Astrocyte of the hippocampus (primary cell): ENCODE data around the gene PFN1.
"Not testable (repeated sequence)": the region's sequence is repeated elsewhere in the genome, so short reads cannot be mapped to it uniquely, and the experiment has no call there.

Experiments
- DNase-seq: peaks from one replicate; pipeline ENCODE4 v3.0.0; 2011; ENCODE audit warnings: low read depth, low spot score

The PFN1 gene

DNA sequence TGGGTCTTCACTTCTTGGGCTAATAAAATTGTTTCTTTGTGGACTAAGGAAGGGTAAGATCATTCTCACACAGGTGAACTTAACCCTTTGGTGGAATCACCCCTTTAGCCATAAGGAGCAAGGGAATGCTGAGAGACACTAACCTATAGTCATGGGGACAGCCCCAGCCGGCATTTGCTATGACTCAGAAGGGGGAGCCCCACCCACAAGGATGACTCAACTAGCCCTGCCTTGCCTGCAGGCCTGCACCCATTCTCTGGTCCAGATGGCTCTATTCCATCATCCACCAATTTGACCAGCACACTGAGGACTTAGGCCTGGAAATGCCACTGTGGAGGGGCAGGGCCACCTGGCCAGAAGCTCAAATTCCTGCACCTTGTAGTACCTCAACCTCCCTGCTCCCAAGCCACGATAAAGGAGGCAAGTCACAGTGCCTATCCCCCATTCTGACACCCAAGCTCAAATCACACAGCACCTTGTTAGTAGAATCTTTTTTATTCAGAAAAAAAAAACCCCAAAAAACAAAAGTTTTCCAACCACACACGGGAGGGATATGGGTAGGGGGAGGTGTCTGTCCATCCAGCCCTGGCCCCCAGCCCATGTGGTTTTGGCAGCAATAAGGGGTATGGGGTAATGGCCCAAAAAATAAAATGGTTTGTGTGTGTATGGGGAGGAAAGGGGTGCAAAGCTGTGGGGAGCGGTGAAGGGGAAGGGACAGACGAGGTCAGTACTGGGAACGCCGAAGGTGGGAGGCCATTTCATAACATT, 3.0 kb downstream of the PFN1 start:
- DNase-seq: peak; percentile 90

DNA sequence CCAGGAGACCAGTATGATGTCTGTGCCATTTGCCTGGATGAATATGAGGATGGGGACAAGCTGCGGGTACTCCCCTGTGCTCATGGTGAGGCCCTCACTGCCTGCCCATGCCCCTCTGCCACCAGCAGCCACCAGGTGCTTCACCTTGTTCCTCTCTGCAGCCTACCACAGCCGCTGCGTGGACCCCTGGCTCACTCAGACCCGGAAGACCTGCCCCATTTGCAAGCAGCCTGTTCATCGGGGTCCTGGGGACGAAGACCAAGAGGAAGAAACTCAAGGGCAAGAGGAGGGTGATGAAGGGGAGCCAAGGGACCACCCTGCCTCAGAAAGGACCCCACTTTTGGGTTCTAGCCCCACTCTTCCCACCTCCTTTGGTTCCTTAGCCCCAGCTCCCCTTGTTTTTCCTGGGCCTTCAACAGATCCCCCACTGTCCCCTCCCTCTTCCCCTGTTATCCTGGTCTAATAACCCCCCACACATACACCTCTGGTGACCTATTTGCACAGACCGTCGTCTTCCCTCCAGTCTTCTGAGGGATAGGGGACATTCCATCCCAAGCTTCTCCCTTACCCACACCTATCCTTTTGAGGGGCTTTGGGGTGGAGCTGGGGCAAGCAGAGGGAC, 3.7 kb downstream of the PFN1 start:
- DNase-seq: no peak

DNA sequence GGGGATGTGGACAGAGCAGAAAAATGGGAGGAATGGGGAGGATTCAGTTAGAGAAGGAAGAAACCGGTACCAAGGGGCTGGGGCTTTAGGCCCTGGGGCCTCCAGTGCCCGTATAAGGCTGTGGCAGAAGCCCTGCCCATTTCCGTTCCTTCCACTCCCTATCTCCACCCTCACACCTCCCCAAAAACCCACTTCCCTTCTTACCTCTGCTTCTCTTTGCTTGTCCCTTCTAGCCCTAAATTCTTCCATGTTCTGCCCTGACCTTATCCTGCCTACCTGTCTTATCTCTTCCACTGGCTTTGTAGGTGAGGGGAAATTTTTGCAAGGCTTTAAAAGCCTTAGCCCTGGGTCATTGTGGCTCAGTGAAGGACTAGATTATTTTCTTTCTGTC, 4.2 kb downstream of the PFN1 start:
- DNase-seq: no peak

DNA sequence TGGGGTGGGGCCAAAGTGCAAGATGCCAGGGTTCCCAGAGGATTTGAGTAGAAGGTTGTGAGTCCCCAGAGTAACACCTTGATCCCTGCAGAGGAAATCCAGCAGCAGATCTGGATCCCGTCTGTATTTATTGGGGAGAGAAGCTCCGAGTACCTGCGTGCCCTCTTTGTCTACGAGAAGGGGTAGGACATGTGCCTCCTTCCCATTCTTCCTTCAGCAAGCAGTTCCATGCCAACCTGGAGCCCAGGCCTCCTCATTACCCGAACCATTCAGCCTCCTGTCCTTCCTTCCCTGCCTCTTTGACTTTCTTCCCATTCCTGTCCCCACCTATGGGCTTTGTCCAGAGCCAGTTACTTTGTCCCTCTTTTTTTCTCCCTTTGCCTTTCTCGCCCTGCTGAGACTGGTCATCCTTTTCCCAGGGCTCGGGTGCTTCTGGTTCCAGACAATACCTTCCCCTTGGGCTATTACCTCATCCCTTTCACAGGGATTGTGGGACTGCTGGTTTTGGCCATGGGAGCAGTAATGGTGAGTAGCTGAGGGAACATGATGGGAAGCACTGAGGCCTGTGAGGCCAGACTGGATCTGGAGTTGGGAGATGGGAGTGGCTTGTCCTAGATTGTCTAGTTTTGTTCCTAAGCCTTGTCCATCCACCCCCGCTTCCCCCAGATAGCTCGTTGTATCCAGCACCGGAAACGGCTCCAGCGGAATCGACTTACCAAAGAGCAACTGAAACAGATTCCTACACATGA, 5.4 kb downstream of the PFN1 start:
- no peak for DNase-seq

DNA sequence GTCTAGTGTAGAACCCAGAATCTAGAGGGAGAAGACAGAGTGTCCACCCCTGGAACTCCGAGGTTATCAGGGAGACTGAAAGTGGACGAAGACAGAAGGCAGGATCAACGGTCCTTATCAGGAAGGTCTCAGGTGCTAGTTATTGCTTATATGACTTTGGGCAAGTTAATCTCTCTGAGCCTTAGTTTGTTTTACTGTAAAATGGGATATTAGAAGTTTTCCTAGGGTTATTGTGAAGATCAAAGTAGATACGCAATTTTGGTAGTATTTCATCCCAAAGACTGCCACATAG, 7.1 kb downstream of the PFN1 start:
- DNase-seq: no peak

DNA sequence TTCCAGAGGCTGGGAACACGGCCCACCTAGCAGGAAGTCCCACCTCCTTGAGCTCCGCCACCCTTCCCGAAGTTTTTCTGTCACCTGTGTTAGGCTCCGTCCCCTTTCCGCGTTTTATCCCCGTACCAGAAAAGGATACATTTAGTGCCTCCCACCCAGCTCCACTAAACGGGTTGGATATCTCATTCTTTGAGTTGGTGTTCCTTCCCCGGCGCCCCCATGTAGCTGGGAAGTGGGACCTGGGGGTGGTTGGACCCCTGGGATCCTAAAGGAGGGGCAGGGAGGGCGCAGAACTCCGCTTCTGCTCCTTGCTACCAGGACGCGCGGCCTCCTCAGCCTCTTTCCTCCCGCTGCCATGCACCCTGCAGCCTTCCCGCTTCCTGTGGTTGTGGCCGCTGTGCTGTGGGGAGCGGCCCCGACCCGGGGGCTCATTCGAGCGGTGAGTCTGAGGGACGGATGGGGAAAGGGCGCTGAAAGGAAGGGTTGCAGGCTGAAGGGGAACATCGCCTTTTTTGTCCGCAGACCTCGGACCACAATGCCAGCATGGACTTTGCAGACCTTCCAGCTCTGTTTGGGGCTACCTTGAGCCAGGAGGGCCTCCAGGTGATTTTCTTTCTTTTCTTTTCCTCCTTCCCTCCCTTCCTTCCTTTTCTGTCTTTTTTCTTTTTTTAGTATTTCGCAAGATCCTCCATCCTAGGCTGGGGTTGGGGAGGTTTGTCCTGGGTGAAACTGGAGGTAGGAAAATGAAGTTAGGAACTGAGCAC, 7.6 kb downstream of the PFN1 start:
- DNase-seq: no peak

DNA sequence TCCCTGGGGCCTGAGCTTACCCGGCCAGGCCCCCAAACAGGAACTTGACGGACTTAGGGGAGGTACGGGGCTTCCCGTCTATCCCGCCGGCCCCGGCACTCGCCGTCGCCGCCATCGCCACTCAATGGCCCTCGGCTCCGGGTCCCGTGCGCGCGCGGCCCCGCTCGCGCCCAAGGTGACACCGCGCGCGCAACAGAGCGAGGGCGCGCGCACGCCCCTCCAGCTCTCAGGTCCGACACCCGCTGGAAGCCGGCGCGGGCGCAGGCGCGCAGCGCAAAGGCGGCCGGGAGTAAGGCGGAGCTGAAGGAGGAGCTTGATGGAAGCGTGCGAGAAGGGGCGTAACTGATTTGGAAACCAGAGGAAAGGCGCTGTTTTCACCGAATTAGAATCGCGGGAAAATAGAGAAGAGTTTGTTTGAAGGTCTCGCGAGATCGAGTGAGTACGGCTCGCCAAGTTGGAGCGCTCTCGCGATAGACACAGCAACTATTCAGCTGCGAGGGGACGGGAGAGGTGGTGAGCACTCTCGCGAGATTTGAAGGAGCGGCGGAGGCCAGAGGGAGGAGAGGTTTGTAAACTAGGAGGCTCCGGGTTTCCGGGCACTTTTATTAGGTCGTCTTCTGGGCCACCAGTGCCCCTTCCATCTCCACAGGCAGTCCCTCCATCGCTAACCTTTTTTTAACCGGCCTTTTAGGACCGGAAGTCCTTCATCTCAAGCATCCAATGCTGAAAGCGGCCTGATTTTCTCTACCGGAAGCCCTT, 8.4 kb downstream of the PFN1 start, which contains the start of the genes RNF167 and SLC25A11:
Gene RNF167 (plus strand): TSS at position 473 of the 759 bp plus-strand sequence. CDS start 642 bp downstream, outside the sequence.
Gene SLC25A11 (minus strand): TSS at position 251 of the 759 bp plus-strand sequence. CDS start 136 bp downstream, at position 115.
- peak; percentile 99 for DNase-seq

DNA sequence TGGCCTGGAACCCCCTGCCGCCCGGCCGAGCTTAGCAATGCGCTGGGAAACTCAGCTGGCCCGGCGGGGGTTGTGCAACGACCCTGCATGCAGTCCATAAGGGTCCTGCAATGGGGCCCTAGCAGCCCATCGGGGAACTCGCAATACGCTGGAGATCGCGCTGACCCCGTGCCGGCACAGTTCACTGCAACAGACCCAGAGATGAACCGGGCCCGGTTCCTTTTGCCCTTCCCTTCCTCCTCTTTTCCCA, 8.9 kb downstream of the PFN1 start:
- no peak for DNase-seq

DNA sequence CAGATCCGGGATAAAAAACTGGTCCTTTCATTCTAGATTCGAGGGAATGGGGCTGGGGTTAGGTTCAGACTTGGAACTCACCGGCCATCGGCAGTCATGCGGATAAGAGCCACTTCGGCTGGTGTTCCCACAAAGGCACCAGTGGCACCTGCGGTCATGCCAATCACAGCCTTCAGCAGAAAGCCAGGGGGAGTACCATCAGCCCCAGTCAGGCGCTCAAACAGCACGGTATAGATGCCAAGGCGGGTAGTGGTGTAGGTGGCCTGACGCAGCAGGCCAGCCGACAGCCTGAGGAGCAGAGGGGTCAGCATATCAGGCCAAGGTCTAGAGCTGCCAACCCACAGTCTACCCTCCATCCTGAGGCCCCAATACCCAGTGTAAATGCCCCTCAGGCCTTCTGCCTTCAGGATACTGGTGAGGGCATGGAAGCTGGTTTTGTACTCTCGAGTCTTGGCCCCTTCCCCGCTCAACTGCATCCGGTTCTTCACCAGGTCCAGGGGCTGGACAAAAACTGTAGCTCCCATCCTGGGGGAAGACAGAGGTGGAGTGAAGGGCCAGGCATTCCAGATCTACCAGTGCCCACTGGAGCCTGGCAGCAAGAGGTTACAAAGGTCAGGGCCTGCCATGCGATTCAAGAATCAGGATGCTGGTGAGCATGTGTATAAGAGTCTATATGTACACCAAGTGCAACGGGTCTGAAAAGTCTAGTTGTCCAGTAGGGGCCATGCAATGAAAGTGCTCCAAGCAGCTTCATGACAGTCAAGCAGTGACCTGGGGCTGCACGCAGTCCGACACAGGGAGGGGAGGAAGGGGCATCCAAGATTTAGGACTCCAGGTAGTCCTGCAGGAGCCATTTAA, 9.4 kb downstream of the PFN1 start:
- DNase-seq: no peak

DNA sequence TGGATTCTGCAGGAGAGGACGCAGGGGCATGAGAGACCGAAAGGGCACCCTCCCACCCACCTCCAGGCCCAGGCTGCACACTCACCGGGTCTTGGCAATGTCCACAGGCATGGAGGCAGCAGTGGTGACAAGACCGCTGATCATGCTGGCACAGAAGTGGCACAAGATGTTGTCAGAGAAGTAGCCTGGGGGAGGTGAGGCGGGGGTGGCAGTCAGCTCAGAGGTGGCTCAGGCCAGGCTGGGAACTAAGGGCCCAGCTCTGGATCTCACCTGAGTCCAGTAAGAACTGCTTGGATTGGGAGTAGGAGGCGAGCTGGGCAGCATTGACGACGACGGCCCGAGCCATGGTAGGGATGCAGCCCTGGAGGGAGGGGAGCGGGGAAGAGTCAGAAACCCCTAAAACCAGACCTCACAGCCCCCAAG, 10.2 kb downstream of the PFN1 start:
- no peak for DNase-seq

DNA sequence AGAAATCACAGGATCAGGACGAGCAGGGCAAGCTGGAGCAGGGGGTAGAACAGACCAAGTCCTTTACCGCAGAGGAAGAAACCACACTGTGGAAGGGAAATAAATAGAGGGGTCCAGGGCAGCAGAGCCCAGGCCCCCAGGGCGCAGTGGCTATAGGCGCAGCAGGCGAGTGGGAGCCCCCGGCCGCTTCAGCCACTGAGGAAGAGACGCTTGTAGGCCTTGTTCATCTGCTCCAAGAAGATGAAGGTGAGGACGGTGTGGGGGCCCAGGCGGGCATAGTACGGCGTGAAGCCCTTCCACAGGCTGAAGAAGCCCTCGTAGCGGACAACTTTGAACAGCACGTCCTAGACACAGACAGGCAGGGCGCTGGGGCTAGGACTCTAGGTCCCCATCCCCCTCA, 10.8 kb downstream of the PFN1 start:
- DNase-seq: no peak

DNA sequence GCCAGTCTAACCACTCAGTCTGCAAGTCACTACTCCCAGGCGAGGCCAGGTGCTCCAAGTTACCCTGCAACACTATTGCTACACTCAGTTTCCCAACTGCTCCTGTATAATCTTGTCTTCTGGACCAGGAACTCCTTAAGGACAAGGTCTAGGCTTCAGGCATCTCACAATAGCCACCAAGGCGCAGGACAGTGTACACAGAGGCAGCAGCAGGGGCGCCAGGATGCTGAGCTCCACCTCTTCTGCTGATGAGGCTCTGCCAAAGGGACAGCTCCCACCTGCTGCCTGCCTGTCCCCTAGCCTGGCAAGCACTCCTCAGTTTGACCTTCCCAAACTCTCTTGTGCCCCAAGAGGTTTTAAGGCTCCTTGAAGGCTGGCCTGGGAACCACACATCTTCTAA, 11.9 kb downstream of the PFN1 start:
- DNase-seq: no peak

DNA sequence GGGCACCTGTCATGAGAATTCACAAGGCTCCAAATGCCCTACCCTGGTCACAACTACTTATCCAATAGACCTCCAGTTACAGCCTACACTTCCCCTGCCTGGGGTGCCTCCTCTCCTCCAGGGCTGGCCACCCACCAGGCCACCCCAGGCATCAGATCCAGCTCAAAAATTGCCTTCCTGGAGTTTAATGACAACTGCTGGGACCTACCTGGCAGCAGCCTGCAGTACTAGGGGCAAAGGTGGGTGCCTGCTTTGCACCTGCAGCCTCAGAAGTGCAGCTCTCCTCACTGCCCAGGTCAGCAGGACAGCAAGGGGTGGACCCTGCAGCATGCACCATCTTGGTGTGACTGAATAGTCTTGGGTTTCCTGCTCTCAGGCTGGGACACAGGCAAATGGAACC, 12.7 kb downstream of the PFN1 start:
- DNase-seq: no peak

DNA sequence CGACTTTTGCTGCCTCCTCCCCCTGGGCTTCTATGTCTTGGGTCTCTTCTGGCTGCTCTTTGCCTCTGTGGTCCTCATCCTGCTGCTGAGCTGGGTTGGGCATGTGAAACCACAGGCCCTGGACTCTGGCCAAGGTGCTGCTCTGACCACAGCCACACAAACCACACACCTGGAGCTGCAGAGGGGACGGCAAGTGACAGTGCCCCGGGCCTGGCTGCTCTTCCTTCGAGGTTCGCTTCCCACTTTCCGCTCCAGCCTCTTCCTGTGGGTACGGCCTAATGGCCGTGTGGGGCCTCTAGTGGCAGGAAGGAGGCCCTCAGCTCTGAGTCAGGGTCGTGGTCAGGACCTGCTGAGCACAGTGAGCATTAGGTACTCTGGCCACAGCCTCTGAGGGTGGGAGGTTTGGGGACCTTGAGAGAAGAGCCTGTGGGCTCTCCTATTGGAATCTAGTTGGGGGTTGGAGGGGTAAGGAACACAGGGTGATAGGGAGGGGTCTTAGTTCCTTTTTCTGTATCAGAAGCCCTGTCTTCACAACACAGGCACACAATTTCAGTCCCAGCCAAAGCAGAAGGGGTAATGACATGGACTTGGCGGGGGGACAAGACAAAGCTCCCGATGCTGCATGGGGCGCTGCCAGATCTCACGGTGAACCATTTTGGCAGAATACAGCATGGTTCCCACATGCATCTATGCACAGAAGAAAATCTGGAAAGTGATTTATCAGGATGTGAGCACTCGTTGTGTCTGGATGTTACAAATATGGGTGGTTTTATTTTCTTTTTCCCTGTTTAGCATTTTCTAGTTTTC, 14.0 kb downstream of the PFN1 start:
- peak; percentile 78 for DNase-seq

DNA sequence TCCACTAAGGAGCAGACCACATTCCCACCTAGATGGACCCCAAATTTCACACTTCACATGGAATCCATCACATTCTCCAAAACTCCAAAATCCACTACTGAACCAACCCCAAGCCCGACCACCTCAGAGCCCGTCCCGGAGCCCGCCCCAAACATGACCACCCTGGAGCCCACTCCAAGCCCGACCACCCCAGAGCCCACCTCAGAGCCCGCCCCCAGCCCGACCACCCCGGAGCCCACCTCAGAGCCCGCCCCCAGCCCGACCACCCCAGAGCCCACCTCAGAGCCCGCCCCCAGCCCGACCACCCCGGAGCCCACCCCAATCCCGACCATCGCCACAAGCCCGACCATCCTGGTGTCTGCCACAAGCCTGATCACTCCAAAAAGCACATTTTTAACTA, 14.7 kb downstream of the PFN1 start:
- no peak for DNase-seq

DNA sequence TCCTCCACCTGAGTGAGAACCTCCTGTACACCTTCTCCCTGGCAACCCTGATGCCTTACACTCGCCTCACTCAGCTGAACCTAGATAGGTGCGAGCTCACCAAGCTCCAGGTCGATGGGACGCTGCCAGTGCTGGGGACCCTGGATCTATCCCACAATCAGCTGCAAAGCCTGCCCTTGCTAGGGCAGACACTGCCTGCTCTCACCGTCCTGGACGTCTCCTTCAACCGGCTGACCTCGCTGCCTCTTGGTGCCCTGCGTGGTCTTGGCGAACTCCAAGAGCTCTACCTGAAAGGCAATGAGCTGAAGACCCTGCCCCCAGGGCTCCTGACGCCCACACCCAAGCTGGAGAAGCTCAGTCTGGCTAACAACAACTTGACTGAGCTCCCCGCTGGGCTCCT, 15.6 kb downstream of the PFN1 start:
- DNase-seq: no peak

DNA sequence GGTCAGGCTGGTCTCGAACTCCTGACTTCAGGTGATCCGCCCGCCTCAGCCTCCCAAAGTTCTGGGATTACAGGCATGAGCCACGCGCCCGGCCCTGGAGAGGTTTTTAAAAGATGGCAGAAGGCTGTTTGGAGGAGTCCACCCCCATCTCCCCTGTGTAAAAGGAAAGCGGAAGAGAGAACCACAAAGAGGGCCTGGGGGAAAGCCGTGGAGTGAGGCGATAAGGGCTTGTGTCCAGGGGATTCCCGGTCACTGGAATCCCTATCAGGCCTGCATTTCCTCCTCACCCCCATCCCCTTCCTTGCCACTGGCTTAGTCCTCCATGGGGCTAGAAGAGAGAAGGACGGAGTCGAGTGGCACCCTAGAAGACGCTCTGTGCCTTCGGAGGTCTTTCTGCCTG, 16.4 kb downstream of the PFN1 start, which contains the start of gene GP1BA:
Gene GP1BA (plus strand): TSS at position 315 of the 400 bp plus-strand sequence. CDS start 328 bp downstream, outside the sequence.
- DNase-seq: no peak

DNA sequence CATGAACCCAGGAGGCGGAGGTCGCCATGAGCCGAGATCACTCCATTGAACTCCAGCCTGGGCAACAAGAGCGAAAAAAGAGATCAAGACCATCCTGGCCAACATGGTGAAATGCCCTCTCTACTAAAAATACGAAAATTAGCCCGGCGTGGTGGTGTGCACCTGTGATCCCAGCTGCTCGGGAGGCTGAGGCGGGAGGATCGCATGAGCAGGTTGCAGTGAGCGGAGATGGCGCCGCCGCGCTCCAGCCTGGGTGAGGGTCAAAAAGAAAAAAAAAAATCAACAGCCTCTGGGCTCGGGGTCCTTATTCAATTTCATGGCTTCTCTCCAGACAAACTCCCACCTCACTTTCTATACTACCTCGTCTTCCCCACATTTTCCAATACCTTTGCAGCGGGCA, 19.4 kb downstream of the PFN1 start:
- DNase-seq: no peak

DNA sequence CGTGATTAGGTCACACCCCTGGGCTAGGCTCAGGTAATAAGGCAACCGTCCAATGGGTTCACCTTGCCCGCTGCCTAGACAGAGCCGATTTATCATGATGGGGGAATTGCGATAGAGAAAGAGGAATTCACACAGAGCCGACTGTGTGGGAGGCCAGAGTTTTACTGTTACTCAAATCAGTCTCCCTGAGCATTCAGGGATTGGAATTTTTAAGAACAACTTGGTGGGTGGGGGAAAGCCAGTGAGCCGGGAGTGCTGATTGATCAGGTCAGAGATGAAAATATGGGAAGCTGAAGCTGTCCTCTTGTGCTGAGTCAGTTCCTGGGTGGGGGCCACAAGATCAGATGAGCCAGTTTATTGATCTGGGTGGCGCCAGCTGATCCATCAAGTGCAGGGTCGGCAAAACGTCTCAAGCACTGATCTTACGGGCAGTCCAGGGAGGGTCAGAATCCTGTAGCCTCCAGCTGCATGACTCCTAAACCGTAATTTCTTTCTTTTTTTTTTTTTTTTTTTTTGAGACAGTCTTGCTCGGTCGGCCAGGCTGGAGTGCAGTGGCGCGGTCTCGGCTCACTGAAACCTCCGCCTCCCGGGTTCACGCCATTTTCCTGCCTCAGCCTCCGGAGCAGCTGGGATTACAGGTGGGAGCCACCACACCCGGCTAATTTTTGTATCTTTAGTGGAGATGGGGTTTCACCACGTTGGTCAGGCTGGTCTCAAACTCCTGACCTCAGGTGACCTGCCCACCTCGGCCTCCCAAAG, 21.6 kb downstream of the PFN1 start:
- DNase-seq: not testable (repeated sequence)
